Peyer's patch (tissue), 4 donors: ENCODE measurements around the gene ZFP57. TPM values are rescaled to one million over a fixed set of nuclear protein-coding genes. Genes with fewer than 3 reads are reported as not detected.

Experiments
- DNase-seq, 3 donors: peaks; one replicate each; pipeline ENCODE4 v3.0.0-alpha.2; 2017 to 2019
- H3K27ac ChIP-seq, 4 donors: fragments of 200-600 bp; sonication (generic); one replicate each; pipeline ENCODE4 v1.5.1; 2016 to 2019
- H3K27me3 ChIP-seq, 2 donors: fragments of 200-600 bp; sonication (generic); one replicate each; pipeline ENCODE4 v1.5.1; 2019
- H3K36me3 ChIP-seq, 3 donors: fragments of 200-600 bp; sonication (generic); one replicate each; pipeline ENCODE4 v1.5.1; 2016 to 2019
- H3K4me1 ChIP-seq, 4 donors: fragments of 200-600 bp; sonication (generic); one replicate each; pipeline ENCODE4 v1.5.1; 2016 to 2019
- H3K4me3 ChIP-seq, 4 donors: fragments of 200-600 bp; sonication (generic); 1 replicate in 3 of 4; 2 replicates in 1 of 4; pipeline ENCODE4 v1.5.1; 2016 to 2019; ENCODE audit warnings: mild to moderate bottlenecking in 1 of 4
- H3K9me3 ChIP-seq, 4 donors: fragments of 200-600 bp; sonication (generic); one replicate each; pipeline ENCODE4 v1.5.1; 2016 to 2019; ENCODE audit warnings: mild to moderate bottlenecking in 1 of 4
- POLR2A ChIP-seq, 2 donors: fragments of 450-650 bp; IDR thresholded peaks; one replicate each; pipeline ENCODE4 v1.5.1; 2017; ENCODE audit warnings: antibody characterized with exemption in 2 of 2, mild to moderate bottlenecking in 2 of 2, moderate library complexity in 2 of 2
- total RNA-seq, 4 donors: library from RNA; depleted of rRNA; stranded (reverse); fragments of >200 nt; gene quantifications; one replicate each; pipeline ENCODE4 v1.1.0, GENCODE V29; 2016
- TF ChIP-seq, protein P1 (sequence below), 6 experiments: fragments of 450-650 bp in 4 of 6; fragments of 200-600 bp in 2 of 6; sonication (generic) in 1 of 6; IDR thresholded peaks; one replicate each; pipeline ENCODE4 v1.5.1; 2017 to 2019; ENCODE audit warnings: antibody characterized with exemption in 6 of 6, mild to moderate bottlenecking in 3 of 6, moderate library complexity in 1 of 6

The ZFP57 gene
- total RNA-seq, 4 donors from 2014 or later = 1.6 TPM; not detected in 3

DNA sequence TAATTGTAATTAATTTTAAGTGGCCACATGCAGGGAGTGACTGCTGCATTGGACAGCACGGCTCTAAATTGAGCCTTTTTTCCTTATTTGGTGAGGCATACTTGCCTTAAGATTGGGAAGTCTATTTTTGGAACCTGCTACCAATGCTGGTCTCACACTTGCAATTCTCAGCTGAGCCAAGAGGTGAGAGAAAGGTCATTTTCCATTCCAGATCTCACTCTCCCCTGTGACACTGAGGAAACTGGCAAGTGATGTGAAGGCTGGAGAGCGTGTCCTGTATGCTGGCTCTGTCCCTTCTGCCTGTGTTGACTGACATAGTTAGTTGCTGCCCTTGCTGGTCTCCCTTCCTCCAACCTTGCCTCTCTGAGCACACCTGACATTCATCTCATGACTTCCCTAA, 24.8 kb downstream of the ZFP57 start:
- TF ChIP-seq POLR2A (IDR thresholded peaks at IDR 0.05) = no peak
- TF ChIP-seq, protein P1, sequence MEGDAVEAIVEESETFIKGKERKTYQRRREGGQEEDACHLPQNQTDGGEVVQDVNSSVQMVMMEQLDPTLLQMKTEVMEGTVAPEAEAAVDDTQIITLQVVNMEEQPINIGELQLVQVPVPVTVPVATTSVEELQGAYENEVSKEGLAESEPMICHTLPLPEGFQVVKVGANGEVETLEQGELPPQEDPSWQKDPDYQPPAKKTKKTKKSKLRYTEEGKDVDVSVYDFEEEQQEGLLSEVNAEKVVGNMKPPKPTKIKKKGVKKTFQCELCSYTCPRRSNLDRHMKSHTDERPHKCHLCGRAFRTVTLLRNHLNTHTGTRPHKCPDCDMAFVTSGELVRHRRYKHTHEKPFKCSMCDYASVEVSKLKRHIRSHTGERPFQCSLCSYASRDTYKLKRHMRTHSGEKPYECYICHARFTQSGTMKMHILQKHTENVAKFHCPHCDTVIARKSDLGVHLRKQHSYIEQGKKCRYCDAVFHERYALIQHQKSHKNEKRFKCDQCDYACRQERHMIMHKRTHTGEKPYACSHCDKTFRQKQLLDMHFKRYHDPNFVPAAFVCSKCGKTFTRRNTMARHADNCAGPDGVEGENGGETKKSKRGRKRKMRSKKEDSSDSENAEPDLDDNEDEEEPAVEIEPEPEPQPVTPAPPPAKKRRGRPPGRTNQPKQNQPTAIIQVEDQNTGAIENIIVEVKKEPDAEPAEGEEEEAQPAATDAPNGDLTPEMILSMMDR (IDR thresholded peaks at IDR 0.05) = no peak
- Histone ChIP-seq H3K36me3 (no peaks in the 10 kb centered on the region), H3K9me3 (no peaks in the 10 kb centered on the region), H3K27ac (no peak overlapping the region), H3K4me1 (no peaks in the 10 kb centered on the region), H3K4me3 (no peak overlapping the region), H3K27me3 (no peaks in the 10 kb centered on the region)
- no peak for DNase-seq

- Histone ChIP-seq H3K9me3 (no peaks in the 10 kb centered on the region), H3K27ac (no peak overlapping the region), H3K36me3 (no peaks in the 10 kb centered on the region), H3K4me3 (no peak overlapping the region), H3K27me3 (no peaks in the 10 kb centered on the region), H3K4me1 (no peaks in the 10 kb centered on the region)
- TF ChIP-seq, protein P1 (IDR thresholded peaks at IDR 0.05) = no peak
- TF ChIP-seq POLR2A (IDR thresholded peaks at IDR 0.05) = no peak
- DNase-seq = no peak
Measured at GRCh38 chr6:29655658-29656057, 25.3 kb downstream of the ZFP57 start.

- Histone ChIP-seq H3K9me3 (no peaks in the 10 kb centered on the region), H3K27me3 (no peaks in the 10 kb centered on the region), H3K36me3 (no peaks in the 10 kb centered on the region), H3K4me3 (no peak overlapping the region), H3K4me1 (peaks cover 0 to 11% (median 0%) of the 10 kb centered on the region in 4 donors), H3K27ac (no peak overlapping the region)
- peak in 2 of 3 donors; percentile 31 to 75 for DNase-seq
- TF ChIP-seq, protein P1 (IDR thresholded peaks at IDR 0.05) = peak; percentile 10 to 89 (median 58)
- no peak for TF ChIP-seq POLR2A (IDR thresholded peaks at IDR 0.05)
Measured at GRCh38 chr6:29653452-29654038, 27.4 kb downstream of the ZFP57 start.

- Histone ChIP-seq H3K4me3 (no peak overlapping the region), H3K9me3 (no peaks in the 10 kb centered on the region), H3K27ac (no peak overlapping the region), H3K27me3 (no peaks in the 10 kb centered on the region), H3K36me3 (no peaks in the 10 kb centered on the region), H3K4me1 (peaks cover 0 to 11% (median 0%) of the 10 kb centered on the region in 4 donors)
- TF ChIP-seq, protein P1 (IDR thresholded peaks at IDR 0.05) = no peak
- no peak for TF ChIP-seq POLR2A (IDR thresholded peaks at IDR 0.05)
- DNase-seq = no peak
Measured at GRCh38 chr6:29652198-29652584, 28.8 kb downstream of the ZFP57 start.

DNA sequence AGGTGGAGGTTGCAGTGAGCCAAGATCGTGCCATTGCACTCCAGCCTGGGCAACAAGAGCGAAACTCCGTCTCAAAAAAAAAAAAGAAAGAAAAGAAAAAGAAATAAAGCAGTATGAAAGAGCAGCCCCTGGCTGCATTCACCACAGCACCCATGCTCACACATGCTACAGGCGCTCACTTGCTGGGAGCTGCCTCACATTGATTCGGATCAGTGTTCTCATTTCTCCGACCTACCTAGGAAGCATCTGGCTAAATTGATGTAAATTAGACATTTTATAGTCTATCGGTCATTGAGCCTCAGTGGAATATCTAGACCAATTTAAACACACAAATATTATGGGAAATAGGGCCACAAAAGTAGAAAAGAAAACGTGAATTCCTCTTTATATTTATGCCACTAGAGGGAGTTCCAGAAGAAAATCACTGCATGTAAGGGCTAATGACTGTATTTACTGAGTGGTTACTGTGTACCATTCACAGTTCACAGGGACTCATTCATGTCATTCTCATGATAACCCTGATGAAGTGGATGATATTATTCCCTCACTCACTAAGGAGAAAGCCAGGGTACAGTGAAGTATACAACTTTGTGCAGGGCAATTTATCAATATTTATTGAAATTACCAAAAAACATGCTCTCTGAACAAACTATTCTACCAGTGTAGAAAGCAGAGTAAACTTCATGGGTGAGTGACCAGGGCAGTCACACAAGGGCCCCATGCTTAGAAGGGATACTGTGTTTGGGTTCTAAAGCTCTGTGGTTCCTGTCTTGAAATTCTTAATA, 29.3 kb downstream of the ZFP57 start:
- Histone ChIP-seq H3K27me3 (no peaks in the 10 kb centered on the region), H3K4me1 (peaks cover 0 to 11% (median 0%) of the 10 kb centered on the region in 4 donors), H3K9me3 (no peaks in the 10 kb centered on the region), H3K36me3 (no peaks in the 10 kb centered on the region), H3K27ac (no peak overlapping the region), H3K4me3 (no peak overlapping the region)
- DNase-seq = no peak
- TF ChIP-seq, protein P1 (IDR thresholded peaks at IDR 0.05) = peak; percentile 34 to 68 (median 62)
- no peak for TF ChIP-seq POLR2A (IDR thresholded peaks at IDR 0.05)
